Inflammatory macrophage treated with lipopolysaccharide for 4 hours (primary cell): ENCODE data around the gene UNC80.

Experiments
- DNase-seq: peaks from one replicate; pipeline ENCODE4 v3.0.0-alpha.2; 2020

UNC80 gene

GRCh38 chr2:209808521-209808920 is 36.9 kb downstream of the UNC80 start:
- DNase-seq: no peak

GRCh38 chr2:209809256-209809655 is 37.6 kb downstream of the UNC80 start:
- DNase-seq: no peak

- DNase-seq: no peak
These were observed 46.2 kb downstream of the UNC80 start for GRCh38 chr2:209817844-209818271.

- no peak for DNase-seq
These were observed 47.3 kb downstream of the UNC80 start for GRCh38 chr2:209818939-209819338.

GRCh38 chr2:209821806-209822205 is 50.2 kb downstream of the UNC80 start:
- peak; percentile 32 for DNase-seq

- no peak for DNase-seq
These were observed 51.9 kb downstream of the UNC80 start for GRCh38 chr2:209823484-209823883.

- no peak for DNase-seq
These were observed 52.8 kb downstream of the UNC80 start for GRCh38 chr2:209824391-209824790.

GRCh38 chr2:209830722-209831465 is 59.3 kb downstream of the UNC80 start:
- no peak for DNase-seq

- DNase-seq: no peak
These were observed 63.1 kb downstream of the UNC80 start for GRCh38 chr2:209834767-209835166.

GRCh38 chr2:209840434-209840833 is 68.8 kb downstream of the UNC80 start:
- DNase-seq: no peak

- DNase-seq: peak; percentile 7
These were observed 74.0 kb downstream of the UNC80 start for GRCh38 chr2:209845666-209846065.

GRCh38 chr2:209864716-209865295 is 93.2 kb downstream of the UNC80 start:
- no peak for DNase-seq

- no peak for DNase-seq
These were observed 96.8 kb downstream of the UNC80 start for GRCh38 chr2:209868271-209868994.

- DNase-seq: no peak
These were observed 98.4 kb downstream of the UNC80 start for GRCh38 chr2:209870067-209870466.

- no peak for DNase-seq
These were observed 101.0 kb downstream of the UNC80 start for GRCh38 chr2:209872675-209873074.

GRCh38 chr2:209875270-209875669 is 103.6 kb downstream of the UNC80 start:
- DNase-seq: no peak

- no peak for DNase-seq
These were observed 104.6 kb downstream of the UNC80 start for GRCh38 chr2:209876211-209876610.

GRCh38 chr2:209878701-209879100 is 107.1 kb downstream of the UNC80 start:
- no peak for DNase-seq

GRCh38 chr2:209900638-209901037 is 129.0 kb downstream of the UNC80 start:
- no peak for DNase-seq

- no peak for DNase-seq
These were observed 129.5 kb downstream of the UNC80 start for GRCh38 chr2:209901172-209901571.

- no peak for DNase-seq
These were observed 134.1 kb downstream of the UNC80 start for GRCh38 chr2:209905691-209906090.

GRCh38 chr2:209907746-209908145 is 136.1 kb downstream of the UNC80 start:
- no peak for DNase-seq

- DNase-seq: no peak
These were observed 136.9 kb downstream of the UNC80 start for GRCh38 chr2:209908511-209908910.

GRCh38 chr2:209911486-209911885 is 139.9 kb downstream of the UNC80 start:
- DNase-seq: no peak
